Brain pericyte (primary cell): ENCODE data around the gene AGAP5.

Source experiments
- DNase-seq: peaks from one replicate; pipeline ENCODE4 v3.0.0-alpha.2; 2012; ENCODE audit warnings: low read depth, low spot score

The AGAP5 gene

DNA sequence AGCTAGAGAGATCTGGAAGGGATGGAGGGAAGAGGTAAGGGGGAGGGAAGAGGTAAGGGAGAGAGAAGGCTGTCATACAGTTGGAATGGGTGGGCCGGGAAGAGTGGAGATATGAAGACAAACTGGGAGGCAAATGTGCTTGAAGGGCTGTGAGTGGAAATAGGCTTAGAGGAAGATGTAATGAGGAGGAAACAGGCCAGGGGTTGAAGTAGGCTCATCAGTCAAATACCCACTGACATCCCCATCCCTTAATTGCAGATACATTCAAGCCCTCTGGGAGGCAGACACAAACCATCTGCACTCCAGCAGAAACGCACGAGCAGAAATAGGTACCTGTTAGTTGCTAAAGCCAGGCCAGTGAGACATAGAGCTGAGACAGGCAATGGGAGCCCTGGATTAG, 44.2 kb downstream of the AGAP5 start:
- no peak for DNase-seq

DNA sequence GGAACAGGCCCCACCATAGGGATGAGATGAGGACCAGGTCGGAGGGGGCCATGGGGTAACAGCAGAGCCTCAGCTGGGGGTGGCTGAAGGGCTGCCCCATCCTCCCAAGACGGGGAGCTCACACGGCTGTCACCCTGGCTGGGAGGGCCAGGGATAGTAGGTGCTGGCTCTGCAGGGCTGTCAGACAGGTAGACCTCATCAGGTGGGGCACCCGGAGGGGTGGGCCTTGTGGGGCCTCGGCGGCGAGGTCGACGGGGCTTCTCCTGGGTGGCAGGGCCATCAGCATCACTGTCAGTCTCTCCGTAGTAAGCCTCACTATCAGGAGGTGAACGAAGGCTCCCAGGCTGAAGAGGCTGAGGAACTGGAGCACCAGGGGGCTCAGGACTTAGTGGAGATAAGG, 44.7 kb downstream of the AGAP5 start:
- no peak for DNase-seq

DNA sequence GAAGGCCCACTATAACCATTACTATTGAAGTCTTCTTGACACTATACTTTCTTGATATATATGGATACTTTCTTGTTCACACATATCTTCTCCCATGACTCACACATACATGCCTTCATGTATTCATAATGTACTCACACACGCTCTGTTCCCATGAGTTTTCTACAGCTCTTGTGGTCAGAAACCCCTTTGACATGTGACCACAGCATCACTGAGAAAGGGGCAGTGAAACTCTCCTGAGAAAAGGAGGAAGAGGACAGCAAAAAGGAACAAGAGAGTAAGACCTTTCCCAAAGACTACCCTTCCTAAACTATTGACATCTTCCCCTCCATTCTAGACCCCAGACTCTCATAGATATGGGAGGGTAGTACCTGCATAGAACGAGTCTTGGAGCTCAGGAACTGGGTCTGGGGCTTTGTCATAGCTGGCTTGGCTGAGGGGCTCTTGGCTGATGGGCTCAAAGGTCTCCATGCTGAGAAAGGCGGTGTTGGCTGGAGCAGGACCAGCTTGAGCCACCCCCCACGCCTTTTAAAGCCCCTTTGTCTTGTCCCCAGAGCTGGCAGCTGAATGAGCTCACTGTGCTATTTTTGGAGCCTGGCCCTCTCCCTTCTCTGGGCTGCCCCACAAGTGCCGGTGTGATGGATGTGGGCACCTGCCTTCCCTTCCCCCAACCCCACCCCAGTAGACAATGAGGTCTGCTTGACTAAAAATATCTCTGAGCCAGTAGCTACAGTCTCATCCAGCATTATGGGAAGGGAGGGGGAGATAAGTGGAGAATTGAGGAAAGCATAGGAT, 47.2 kb downstream of the AGAP5 start:
- DNase-seq = no peak

DNA sequence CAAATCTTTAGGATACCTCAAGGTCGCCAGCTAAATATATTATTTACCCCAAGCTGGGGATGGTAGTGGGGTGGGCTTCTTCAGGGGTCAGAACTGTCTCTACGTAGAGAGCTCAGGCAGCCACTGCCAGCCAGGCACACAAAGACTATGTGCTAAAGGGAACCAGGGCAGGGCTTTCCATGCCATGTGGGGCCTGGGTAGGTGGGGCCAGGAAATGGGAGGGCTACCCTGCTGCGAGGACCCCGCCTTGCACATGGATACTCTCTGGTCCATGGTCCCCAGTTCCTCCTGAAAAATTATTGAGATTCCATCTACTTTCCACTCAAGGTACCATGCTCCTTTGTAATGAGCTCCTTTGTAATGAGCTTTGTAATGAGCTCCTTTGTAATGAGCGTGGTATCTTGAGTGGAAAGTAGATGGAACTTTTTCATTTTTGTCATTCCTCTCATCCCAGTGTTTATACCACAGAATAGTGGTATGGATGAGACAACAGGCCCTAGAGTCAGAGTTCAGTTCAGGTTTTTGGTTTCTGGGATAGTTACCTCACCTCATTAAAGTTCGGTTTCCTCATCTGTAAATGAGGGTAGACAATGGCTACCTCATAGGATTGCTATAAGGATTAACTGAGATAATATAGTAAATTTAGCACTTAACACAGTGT, 47.9 kb downstream of the AGAP5 start:
- DNase-seq = no peak

DNA sequence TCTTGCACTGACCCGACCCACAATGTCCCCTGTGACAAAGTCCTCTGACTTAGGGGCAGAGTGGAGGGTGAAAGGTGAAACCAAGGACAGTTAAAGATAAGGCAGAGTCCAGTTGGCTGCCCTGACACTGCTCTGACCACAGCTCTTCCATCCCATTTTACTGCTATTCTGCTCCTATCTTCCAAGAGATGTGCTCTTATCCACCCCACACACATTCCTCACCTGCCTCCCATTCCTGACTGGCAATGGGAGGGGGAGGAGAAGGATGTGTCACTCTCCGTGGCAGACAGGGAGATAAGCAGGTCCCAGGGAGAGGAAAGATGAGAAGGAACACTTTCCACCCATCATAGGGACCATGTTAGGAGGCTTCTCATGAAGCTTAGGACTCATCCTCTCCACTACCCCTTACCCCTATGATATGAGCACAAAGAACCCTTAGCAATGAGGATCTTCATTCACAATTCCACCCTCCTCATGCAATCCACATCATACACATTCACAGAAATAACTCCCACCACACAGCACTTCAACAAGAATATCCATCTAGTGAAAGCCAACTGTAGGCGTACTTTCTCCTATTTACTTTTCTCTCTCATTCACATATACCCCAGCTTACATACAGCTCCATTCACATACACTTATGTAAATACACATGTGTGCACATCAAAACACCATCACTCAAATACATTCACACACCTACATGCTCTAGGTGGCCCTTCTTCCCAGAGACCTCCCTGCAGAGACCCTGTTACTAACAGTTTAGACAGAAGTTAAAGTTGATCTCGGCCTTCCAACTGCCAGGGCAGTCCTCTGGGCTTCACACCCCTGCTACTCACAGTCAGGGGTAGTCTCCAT, 48.7 kb downstream of the AGAP5 start:
- DNase-seq = no peak

DNA sequence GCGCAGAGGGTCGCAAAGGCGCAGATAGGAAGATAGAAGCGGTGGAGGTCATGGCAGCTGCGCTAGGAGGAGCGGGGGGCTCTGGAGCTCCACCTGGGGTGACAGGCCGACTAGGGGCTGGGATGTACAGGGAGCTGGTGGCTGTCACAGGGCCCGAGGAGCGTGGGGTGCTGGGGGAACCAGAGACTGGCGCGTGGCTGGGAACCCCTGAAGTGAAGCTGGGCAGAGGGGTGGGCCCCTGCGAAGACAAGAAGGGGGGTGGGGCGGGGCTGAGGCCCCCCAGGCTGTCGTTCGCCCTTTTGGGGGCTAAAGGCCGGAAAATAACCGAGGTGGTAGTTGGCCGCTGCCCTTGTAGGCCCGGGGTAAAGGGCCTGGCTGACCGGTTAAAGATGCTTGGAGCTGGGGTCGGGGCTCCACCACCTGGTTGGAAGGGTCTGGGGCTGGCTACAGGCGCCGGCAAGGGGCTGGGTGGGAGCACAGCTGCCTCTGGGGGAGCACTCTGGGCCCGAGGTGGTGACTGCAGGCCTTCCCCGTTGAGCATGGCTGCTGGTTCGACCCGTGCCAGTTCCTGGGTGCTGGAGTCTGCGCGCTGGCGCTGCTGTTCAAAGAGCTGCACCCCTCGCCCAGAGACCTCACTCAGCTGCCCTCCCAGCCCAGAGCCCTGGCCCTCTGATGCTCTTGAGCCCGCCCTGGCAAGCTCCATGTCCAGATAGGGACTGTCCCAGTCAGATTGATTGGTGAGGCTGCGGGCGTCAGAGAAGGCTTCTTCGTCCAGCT, 49.8 kb downstream of the AGAP5 start:
- no peak for DNase-seq

DNA sequence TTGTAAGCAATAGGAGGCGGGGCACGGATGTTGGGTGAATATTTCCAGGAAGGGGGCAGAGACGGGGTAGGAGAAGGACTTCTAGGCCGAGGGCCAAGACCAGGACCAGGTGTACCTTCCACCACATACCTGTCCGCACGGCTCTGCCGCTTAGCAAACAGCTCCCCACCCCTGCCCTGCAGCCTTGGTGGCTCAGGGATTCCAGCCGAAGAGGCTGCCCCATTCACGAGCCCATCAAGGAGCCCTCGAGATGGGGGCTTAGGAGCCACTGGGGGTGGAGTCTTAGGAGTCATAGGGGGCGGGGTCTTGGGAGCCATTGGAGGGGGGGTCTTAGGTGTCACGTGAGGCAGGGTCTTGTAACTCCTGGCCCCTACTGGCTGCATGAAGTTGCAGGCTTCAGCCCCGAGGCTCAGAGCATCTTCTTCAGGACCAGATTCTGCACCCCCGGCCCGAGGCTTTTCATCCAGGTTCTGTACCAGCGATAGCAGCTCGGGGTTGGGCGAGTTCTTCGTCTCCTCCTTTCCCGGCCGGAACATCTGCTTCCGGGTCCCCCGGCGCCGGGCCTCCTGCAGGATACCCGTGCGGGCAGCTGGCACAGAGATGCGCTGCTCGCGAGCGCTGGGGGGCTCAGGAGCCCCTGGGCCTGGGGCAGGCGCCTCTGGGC, 50.6 kb downstream of the AGAP5 start:
- DNase-seq = no peak

DNA sequence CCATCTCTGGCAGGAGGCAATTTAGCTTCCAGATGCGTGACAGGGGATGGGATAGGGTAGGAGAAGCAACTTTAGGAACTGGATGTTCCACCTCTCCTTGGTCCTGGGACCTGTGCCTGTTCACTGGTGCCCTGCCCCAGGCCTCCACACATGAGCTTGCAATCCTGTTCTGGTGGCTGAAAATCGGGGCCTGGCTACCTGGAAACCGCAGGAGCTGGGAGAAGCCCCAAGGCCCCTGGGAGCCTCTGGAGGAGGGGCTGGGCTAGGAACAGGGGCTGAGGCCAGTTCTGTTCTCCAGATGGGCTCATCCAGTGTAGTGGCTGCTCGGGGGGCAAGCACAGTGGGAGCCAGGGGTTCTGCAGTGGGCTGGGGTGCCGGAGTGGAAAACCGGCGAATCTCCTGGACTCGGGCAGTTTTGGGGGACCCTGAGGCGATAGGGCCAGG, 51.3 kb downstream of the AGAP5 start:
- DNase-seq = no peak

DNA sequence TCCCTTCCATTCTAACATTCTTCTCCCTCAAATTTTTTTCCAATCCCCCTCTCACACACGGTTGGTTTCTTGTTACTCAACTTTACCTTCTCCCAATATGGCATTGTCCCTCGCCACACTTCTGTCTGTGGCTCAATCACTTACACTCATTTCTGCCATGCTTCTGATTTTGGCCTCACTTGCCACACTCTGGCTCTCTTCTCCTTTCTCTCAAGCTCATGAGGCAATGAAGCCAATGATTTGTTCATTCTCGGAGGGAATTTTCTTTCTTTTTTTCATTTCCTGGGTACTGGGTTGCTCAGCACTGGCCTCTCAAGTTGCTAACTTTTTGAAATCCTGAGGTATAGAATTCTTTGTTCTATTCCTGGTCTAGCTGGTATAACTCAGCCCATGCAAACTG, 52.7 kb downstream of the AGAP5 start:
- DNase-seq = no peak

DNA sequence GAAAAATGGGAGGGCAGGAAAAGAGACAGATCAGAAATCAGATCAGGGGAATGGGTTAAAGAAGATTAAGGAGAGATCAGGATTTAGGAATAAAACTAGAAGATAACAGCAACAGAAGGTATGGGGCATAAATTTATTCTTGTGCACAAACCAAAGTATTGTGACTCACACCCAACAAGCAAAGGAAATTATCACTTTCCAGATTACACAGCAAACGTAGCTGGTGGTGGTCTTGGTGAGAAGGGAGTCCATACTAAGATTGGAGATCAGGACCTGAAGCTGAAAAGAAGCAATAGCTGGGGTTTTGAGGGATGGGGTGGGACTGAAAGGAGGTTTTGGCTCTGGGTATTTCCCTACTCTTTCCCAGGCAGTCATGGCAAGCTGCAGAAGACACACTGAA, 53.1 kb downstream of the AGAP5 start:
- no peak for DNase-seq

DNA sequence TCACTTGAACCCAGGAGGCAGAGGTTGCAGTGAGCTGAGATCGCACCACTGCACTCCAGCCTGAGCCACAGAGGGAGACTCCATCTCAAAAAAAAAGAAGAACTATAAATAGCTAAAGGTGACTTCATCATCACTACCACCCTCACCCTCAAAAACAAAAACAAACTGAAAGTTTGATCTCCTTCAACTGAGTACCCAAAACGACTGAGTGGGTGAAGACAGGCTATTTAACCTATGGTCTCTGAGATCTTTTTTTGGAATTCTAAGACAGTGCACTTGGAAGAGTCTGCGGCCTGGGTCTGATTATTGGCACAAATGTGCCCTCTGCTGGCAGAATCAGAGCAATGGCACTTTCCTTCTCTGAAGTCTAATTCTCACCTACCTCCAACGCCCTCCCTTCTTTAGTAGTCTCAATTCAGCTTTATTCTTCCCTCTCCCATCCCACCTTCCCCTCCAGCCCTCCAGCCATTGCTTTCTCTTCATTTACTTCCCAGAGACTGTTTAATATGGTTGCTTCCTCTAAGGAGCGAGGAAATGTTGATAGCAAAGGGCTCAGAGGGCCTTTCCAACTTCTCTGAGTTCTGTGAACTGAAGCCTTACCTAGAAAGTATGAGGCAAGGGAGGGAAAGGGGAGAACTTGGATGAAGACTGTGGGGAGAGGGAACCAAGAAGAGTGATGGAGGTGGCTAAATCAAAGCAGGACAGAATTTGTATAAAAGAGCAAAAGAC, 53.7 kb downstream of the AGAP5 start:
- peak; percentile 22 for DNase-seq

DNA sequence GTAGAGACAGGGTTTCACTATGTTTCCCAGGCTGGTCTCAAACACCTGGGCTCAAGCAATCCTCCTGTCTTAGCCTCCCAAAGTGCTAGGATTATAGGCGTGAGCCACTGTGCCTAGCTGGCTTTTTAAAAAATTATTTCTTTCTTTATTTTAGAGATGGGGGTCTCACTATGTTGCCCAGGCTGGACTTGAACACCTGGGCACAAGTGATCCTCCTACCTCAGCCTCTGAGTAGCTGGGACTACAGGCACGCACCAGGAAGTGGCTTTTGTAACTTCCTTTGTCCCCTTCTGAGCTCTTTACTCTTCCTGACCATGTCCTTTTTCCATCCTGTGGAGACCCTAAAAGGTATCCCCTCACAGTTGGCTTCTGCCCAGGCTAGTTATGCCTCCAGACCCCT, 54.5 kb downstream of the AGAP5 start:
- no peak for DNase-seq

DNA sequence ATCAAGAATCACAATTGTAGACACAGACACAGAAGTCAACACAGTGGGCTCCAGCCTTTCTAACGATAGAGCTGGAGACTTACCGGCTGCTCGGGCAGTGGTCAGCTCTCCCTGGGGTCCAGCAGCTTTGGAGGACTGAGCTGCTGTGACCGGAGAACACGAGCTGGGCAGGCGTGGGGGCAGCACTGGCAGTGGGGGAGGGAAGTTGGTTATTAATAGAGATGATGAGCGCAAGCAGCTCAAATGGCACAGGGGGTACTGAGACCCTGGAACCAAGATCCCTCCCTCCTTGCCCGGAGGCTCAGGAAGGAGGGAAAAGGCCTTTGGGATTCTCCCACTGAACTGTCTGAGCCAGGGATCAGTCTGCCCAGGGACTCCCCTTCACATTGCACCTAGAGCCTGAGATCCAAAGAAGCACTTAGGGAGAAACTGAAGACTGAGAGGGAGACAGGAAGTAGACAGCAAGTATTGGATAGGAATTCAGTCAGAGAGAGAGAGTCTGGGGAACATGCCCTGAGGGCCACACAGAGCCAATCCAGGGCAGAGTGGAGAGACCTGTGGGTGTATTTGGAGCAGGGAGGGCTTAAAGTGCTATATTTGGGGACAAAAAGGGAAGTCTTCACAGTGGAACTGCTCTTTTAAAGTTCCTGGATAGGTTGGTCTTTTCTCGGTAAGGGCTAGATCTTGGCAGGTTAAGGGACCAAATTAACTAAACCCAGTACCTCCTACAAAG, 56.4 kb downstream of the AGAP5 start, which contains the start of gene MYOZ1:
Gene MYOZ1, minus strand, starts transcription at position 147 of the 733 bp plus-strand sequence. CDS start 1,457 bp downstream, outside the sequence.
- no peak for DNase-seq

DNA sequence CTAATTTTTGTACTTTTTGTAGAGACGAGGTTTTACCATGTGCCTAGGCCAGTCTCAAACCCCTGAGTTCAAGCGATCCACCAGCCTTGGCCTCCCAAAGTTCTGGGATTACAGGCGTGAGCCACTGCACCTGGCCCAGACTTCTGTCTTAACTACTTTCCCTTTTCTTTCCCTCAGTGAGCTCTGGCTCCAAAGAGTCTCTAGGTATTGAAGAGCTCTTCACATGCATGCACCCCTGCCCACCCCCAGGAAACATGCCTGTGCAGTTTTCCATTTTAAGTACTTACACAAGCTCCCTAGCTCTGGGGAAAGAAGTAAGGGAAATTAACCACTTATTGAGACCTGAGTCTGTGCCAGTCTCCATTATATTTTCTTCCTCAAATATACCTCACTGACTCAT, 58.6 kb downstream of the AGAP5 start:
- DNase-seq = no peak

DNA sequence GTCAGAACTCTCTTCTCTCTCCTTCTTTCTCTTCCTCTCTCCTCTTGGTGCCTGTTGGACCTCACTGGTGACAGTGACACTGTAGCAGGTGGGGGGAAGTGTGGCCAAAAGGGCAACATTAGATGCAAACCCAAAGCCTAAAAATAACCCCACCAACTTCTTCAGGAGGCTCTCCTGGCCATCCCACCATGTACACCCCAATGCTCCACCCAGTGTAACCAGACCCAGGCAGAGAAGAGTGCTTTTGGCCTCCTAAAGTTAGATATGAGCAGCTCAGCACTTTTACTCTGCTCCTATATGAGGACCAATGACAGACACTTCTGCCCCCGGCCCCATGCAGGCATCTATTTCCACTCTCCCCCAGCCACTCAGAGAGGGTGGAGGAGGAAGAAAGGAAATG, 62.1 kb downstream of the AGAP5 start:
- no peak for DNase-seq

DNA sequence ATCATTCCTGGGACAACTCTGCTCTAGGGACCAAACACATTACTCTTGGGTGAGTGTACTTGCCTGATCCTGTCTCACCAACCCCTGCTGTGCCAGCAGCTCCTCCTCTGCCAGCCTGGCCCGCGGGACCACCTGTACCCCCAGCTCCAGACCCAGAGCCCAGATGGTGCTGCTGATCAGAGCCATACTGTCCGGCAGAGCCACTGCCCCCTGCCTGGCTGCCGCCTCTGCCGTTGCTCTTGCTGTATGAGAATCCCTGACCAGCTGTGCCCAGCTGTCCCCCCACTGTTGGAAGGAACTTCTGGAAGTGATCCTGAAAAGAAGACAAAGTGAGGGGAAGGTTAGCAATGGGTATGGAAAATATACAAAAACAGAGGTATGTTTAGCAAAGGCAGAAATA, 63.5 kb downstream of the AGAP5 start:
- no peak for DNase-seq

DNA sequence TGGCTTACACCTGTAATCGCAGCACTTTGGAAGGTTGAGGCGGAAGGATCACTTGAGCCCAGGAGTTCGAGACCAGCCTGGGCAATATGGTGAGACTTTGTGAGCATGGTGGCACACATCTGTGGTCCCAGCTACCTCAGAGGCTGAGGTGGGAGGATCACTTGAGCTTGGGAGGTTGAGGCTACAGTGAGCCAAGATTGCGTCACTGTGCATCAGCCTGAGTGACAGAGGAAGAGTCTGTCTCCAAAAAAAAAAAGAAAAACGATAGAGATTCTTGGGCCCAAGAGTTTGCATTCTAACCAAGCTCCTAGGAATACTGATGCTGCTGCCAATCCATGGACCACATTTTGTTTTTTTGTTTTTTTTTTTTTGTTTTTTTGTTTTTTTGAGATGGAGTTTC, 68.7 kb downstream of the AGAP5 start:
- no peak for DNase-seq

DNA sequence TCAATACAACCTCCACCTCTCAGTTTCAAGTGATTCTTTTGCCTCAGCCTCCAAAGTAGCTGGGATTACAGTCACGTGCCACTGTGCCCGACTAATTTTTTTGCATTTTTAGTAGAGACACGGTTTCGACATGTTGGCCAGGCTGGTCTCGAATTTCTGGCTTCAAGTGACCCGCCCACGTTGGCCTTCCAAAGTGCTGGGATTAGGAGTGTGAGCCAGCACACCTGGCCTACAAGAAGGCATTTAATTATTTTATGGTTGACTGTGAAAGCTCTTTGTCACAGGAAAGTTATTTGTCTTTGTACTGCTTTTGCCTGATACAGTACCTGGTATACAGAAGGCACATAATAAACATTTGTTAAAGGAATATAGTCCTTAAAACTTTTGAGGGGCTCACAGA, 69.5 kb downstream of the AGAP5 start:
- no peak for DNase-seq

DNA sequence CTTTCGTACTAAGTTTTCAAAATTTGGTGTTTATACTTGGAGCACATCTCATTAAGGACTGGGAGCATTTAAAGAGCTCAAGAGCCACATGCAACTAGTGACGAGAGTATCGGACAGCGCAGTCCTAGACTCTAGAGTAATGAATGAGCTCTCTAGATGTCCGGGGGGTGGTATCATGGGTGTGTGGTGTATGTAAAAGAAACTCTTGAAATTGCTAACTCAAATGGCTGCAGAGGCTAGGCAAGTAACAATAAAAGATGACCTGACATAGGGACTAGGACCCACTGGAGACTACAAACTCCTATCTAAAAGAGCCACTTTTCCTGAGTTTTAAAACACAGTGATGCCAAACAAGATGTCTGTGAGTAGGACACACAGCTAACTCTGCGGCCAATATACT, 70.6 kb downstream of the AGAP5 start:
- no peak for DNase-seq
